H1 (cell line): ENCODE data around the gene PER2. TPM values are rescaled to one million over a fixed set of nuclear protein-coding genes. Genes with fewer than 3 reads are reported as not detected.

Experiments used
- CTCF ChIA-PET: fragments of 300-600 bp; sonication (Branson Sonifier 250); formaldehyde crosslinking; loops from one replicate; lab custom pipeline; 2021; ENCODE audit not compliant: partially characterized antibody; lab: Charles Lee
- POLR2A ChIA-PET: fragments of 300-600 bp; sonication (Branson Sonifier 250); formaldehyde crosslinking; loops from one replicate; lab custom pipeline; 2021; ENCODE audit warnings: inconsistent platforms; ENCODE audit not compliant: partially characterized antibody; lab: Charles Lee
- DNase-seq, 2 experiments: peaks; one replicate each; pipeline versions ENCODE4 v3.0.0 to v3.0.0-alpha.2; 2010 to 2022; ENCODE audit warnings: low spot score in 2 of 2, low read depth in 1 of 2, mixed read lengths in 1 of 2
- FAIRE-seq: peaks from 2 replicates; lab custom pipeline; 2011; peaks lifted over from hg19 to GRCh38; lab: Jason Lieb, UNC
- H2AFZ ChIP-seq: 2 replicates; pipeline ENCODE4 v1.8.1; 2012; ENCODE audit warnings: low read length, inconsistent platforms
- H2AK5ac ChIP-seq: 2 replicates; pipeline ENCODE4 v1.6.1; 2013; ENCODE audit warnings: low read depth, low read length
- H2BK120ac ChIP-seq: replicated peaks from 2 replicates; pipeline ENCODE3; 2013; ENCODE audit warnings: low read depth, low read length, inconsistent platforms
- H2BK12ac ChIP-seq: 2 replicates; pipeline ENCODE4 v1.6.1; 2013; ENCODE audit warnings: low read depth, low read length
- H2BK15ac ChIP-seq: 2 replicates; pipeline ENCODE4 v1.6.1; 2013; ENCODE audit warnings: low read length
- H2BK20ac ChIP-seq: 2 replicates; pipeline ENCODE4 v1.6.1; 2013; ENCODE audit warnings: low read length
- H2BK5ac ChIP-seq: 2 replicates; pipeline ENCODE4 v1.6.1; 2013; ENCODE audit warnings: low read depth, low read length
- H3K14ac ChIP-seq: 2 replicates; pipeline ENCODE4 v1.6.1; 2013; ENCODE audit warnings: inconsistent platforms; ENCODE audit not compliant: insufficient read length
- H3K18ac ChIP-seq: 2 replicates; pipeline ENCODE4 v1.6.1; 2013; ENCODE audit warnings: low read length; ENCODE audit errors: extremely low read depth
- H3K23ac ChIP-seq: 2 replicates; pipeline ENCODE4 v1.6.1; 2013; ENCODE audit warnings: inconsistent platforms; ENCODE audit not compliant: insufficient read length
- H3K23me2 ChIP-seq: 2 replicates; pipeline ENCODE4 v1.6.1; 2013; ENCODE audit warnings: low read depth, low read length
- H3K27ac ChIP-seq: 2 replicates; pipeline ENCODE4 v1.6.1; 2011; ENCODE audit warnings: low read depth, low read length, inconsistent platforms
- H3K27me3 ChIP-seq, 4 experiments: replicated peaks in 1 of 4; 1 replicate in 1 of 4; 2 replicates in 3 of 4; pipeline versions ENCODE4 v1.6.1 to v1.8.1; 2011 to 2013; ENCODE audit warnings: low read length in 3 of 4, mild to moderate bottlenecking in 3 of 4, inconsistent platforms in 2 of 4, mixed read lengths in 2 of 4, moderate library complexity in 1 of 4; ENCODE audit not compliant: control insufficient read depth in 3 of 4, insufficient read depth in 3 of 4; ENCODE audit errors: extremely low read depth in 1 of 4
- H3K36me3 ChIP-seq, 4 experiments: 2 replicates each; pipeline versions ENCODE4 v1.6.1 to v1.8.1; 2011 to 2013; ENCODE audit warnings: mild to moderate bottlenecking in 4 of 4, low read length in 3 of 4, moderate library complexity in 2 of 4, control low read depth in 1 of 4, inconsistent platforms in 1 of 4; ENCODE audit not compliant: insufficient read depth in 4 of 4, control insufficient read depth in 2 of 4
- H3K4ac ChIP-seq: replicated peaks from 2 replicates; pipeline ENCODE3; 2013; ENCODE audit warnings: low read length, low read depth, mixed read lengths, inconsistent platforms; ENCODE audit not compliant: insufficient read length
- H3K4me1 ChIP-seq, 4 experiments: replicated peaks in 1 of 4; 1 replicate in 1 of 4; 2 replicates in 3 of 4; pipeline versions ENCODE4 v1.6.1 to v1.8.1; 2011 to 2013; ENCODE audit warnings: low read length in 3 of 4, inconsistent platforms in 2 of 4, mixed read lengths in 1 of 4; ENCODE audit not compliant: insufficient read depth in 4 of 4, control insufficient read depth in 3 of 4
- H3K4me2 ChIP-seq, 2 experiments: 2 replicates each; pipeline versions ENCODE4 v1.6.1 to v1.8.1; 2011 to 2013; ENCODE audit warnings: low read depth in 2 of 2, low read length in 2 of 2, control low read depth in 1 of 2, inconsistent platforms in 1 of 2, mild to moderate bottlenecking in 1 of 2; ENCODE audit not compliant: insufficient read depth in 1 of 2
- H3K4me3 ChIP-seq, 4 experiments: fragments of 200-600, 300-600 bp in 1 of 4; sonication (generic), shearing (Covaris generic), sonication (Bioruptor Twin) in 1 of 4; 2 replicates each; pipeline versions ENCODE4 v1.5.1 to v1.8.1; 2011 to 2016; ENCODE audit warnings: low read length in 4 of 4, low read depth in 3 of 4, control low read depth in 2 of 4, inconsistent platforms in 2 of 4, mild to moderate bottlenecking in 2 of 4, mixed read lengths in 1 of 4, moderate library complexity in 1 of 4; ENCODE audit not compliant: insufficient read depth in 2 of 4; ENCODE audit errors: extremely low read depth in 1 of 4
- H3K56ac ChIP-seq: replicated peaks from 2 replicates; pipeline ENCODE3; 2013; ENCODE audit warnings: low read depth, mild to moderate bottlenecking, mixed read lengths, low read length, inconsistent platforms; ENCODE audit not compliant: insufficient read length
- H3K79me1 ChIP-seq: 2 replicates; pipeline ENCODE4 v1.6.1; 2013; ENCODE audit warnings: low read depth, low read length, control low read depth
- H3K79me2 ChIP-seq, 2 experiments: 2 replicates each; pipeline versions ENCODE4 v1.6.1 to v1.8.1; 2012 to 2013; ENCODE audit warnings: low read length in 2 of 2, mild to moderate bottlenecking in 2 of 2, inconsistent platforms in 1 of 2; ENCODE audit not compliant: insufficient read depth in 2 of 2, control insufficient read depth in 1 of 2
- H3K9ac ChIP-seq, 4 experiments: replicated peaks in 1 of 4; 1 replicate in 1 of 4; 2 replicates in 3 of 4; pipeline versions ENCODE4 v1.6.1 to v1.8.1; 2011 to 2013; ENCODE audit warnings: low read depth in 3 of 4, low read length in 3 of 4, control low read depth in 2 of 4, mild to moderate bottlenecking in 2 of 4, moderate library complexity in 2 of 4, inconsistent platforms in 1 of 4; ENCODE audit errors: extremely low read depth in 1 of 4
- H3K9me3 ChIP-seq, 2 experiments: 2 replicates each; pipeline versions ENCODE4 v1.6.1 to v1.8.1; 2012 to 2013; ENCODE audit warnings: mild to moderate bottlenecking in 2 of 2, moderate library complexity in 2 of 2, control low read depth in 1 of 2, inconsistent platforms in 1 of 2, low read depth in 1 of 2, low read length in 1 of 2, mixed read lengths in 1 of 2; ENCODE audit not compliant: insufficient read depth in 2 of 2
- H4K20me1 ChIP-seq, 2 experiments: replicated peaks in 1 of 2; 2 replicates each; pipeline versions ENCODE3 to v1.8.1; 2011 to 2013; ENCODE audit warnings: inconsistent platforms in 2 of 2, low read length in 2 of 2, mild to moderate bottlenecking in 1 of 2; ENCODE audit not compliant: insufficient read depth in 2 of 2, control insufficient read depth in 1 of 2
- H4K5ac ChIP-seq: 2 replicates; pipeline ENCODE4 v1.6.1; 2013; ENCODE audit warnings: low read length, low read depth, mixed read lengths, inconsistent platforms; ENCODE audit not compliant: insufficient read length
- H4K8ac ChIP-seq: 2 replicates; pipeline ENCODE4 v1.8.0; 2013; ENCODE audit warnings: mild to moderate bottlenecking, moderate library complexity, low read length, inconsistent platforms; ENCODE audit not compliant: insufficient read depth; ENCODE audit errors: extremely low read depth
- H4K91ac ChIP-seq: replicated peaks from 2 replicates; pipeline ENCODE3; 2013; ENCODE audit warnings: low read length, mixed read lengths, inconsistent platforms; ENCODE audit not compliant: insufficient read length
- GABPA ChIP-seq: IDR thresholded peaks from 2 replicates; pipeline ENCODE4 v1.6.1; 2011; ENCODE audit warnings: mild to moderate bottlenecking, low read length, moderate library complexity, borderline replicate concordance; ENCODE audit not compliant: insufficient read depth
- KDM1A ChIP-seq: fragments of 200-600, 300-600 bp; sonication (generic); IDR thresholded peaks from 2 replicates; pipeline ENCODE4 v1.7.1; 2016; ENCODE audit warnings: mild to moderate bottlenecking, low read length, borderline replicate concordance
- RAD21 ChIP-seq, 2 experiments: IDR thresholded peaks in 1 of 2; conservative IDR thresholded peaks in 1 of 2; 2 replicates each; pipeline ENCODE4 v1.6.1; 2011; ENCODE audit warnings: low read depth in 2 of 2, low read length in 2 of 2, improper control_type of control experiment in 1 of 2, inconsistent platforms in 1 of 2, mild to moderate bottlenecking in 1 of 2, moderate library complexity in 1 of 2
- TBP ChIP-seq: IDR thresholded peaks from 2 replicates; pipeline ENCODE4 v1.6.1; 2011; ENCODE audit warnings: low read depth, low read length, improper control_type of control experiment
- WGBS, 2 experiments: shearing (Covaris generic) in 1 of 2; methylation state at CpG; one replicate each; pipeline versions ENCODE4 v1.1.6 to v1.1.7; 2013 to 2015; ENCODE audit warnings: low lambda C conversion rate in 2 of 2, mixed read lengths in 2 of 2, inconsistent platforms in 1 of 2, low coverage in 1 of 2, missing lambda C conversion rate in 1 of 2; ENCODE audit not compliant: insufficient replicate concordance in 2 of 2, insufficient coverage in 1 of 2, insufficient read length in 1 of 2; ENCODE audit errors: extremely low coverage in 1 of 2, missing lambda C conversion rate in 1 of 2; 5-methylcytosine and 5-hydroxymethylcytosine counted together
- polyA plus RNA-seq, 7 experiments: library from polyadenylated mRNA; depleted of rRNA in 3 of 7; stranded (reverse) in 5 of 7; unstranded in 2 of 7; fragments of >200 nt in 5 of 7; fragments of 200-250 nt in 2 of 7; gene quantifications; 1 replicate in 5 of 7; 2 replicates in 1 of 7; 4 replicates in 1 of 7; pipeline versions ENCODE4 v1.2.1 to v1.2.3, GENCODE V29; 2011 to 2013; ENCODE audit warnings: missing spikeins in 2 of 7, mixed read lengths in 2 of 7
- total RNA-seq: library from RNA; stranded (reverse); fragmentation: NEBNext Ultra II Directional; extraction: Animal tissue kit (Norgen Biotek cat#: 25700); gene quantifications from 2 replicates; pipeline ENCODE4 v1.2.1, GENCODE V29; 2021
- TF ChIP-seq, protein P1 (sequence below), 3 experiments: IDR thresholded peaks; 1 replicate in 2 of 3; 2 replicates in 1 of 3; pipeline versions ENCODE4 v1.5.1 to v1.6.1; 2011; ENCODE audit warnings: low read length in 3 of 3, mild to moderate bottlenecking in 3 of 3, inconsistent platforms in 2 of 3, low read depth in 1 of 3, moderate library complexity in 1 of 3; ENCODE audit not compliant: insufficient read depth in 1 of 3; ENCODE audit errors: control extremely low read depth in 1 of 3

Gene PER2
- total and polyA plus RNA-seq, 2 of the 8 experiments (the other 6 are each of a cell fraction or from before 2014, with no cell fraction given) = 0.91 to 5.5 TPM

DNA sequence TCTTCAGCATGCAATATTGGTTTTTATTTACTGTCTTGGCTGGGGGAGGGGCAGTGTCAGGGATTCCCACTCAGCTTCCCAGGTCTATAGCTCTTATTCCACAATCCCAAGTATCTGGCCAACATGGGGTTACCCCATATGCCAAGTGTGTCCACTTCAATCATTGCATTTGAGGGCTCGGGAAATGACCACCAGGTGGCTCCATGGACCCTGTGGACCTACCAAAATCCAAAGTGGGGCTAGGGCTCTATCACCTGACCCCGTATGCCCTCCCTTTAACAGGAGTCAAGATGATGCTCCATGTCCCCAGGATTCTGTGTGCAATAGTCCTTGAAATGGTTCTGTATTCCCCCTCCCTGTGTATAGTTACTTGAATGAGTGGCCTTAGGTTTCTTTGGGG is 19.8 kb upstream of the PER2 start:
- no peak overlapping the region for H3K4me2 ChIP-seq
- 52% methylated on average over 2 of the region's 2 CpGs; no CpG with 5 or more reads in 1 of the 2 experiments for WGBS, 2 experiments
- H3K79me1 ChIP-seq = no peaks in the 10 kb centered on the region
- H3K9ac ChIP-seq = no peak overlapping the region
- no peak overlapping the region for H3K4ac ChIP-seq
- no peak overlapping the region for H4K8ac ChIP-seq
- H3K14ac ChIP-seq = no peak overlapping the region
- H4K20me1 ChIP-seq = no peaks in the 10 kb centered on the region
- no peak for DNase-seq
- no peak overlapping the region for H3K56ac ChIP-seq
- H2BK5ac ChIP-seq = no peak overlapping the region
- ChIA-PET CTCF (interaction anchor here (0.6 to 2.4 kb wide), 10 partner anchors 9 to 147 kb away, joined by 3 to 8 read pairs (median 4); no protein-coding TSS in a partner anchor), POLR2A (no interaction called here)
- no peak overlapping the region for H4K5ac ChIP-seq
- 0 out of 7 replicates have a peak, but pooled peaks cover 0 to 3% (median 0%) of the 10 kb centered on the region in 4 experiments for H3K27me3 ChIP-seq
- H4K91ac ChIP-seq = no peak overlapping the region
- no peak overlapping the region for H3K18ac ChIP-seq
- H2BK12ac ChIP-seq = no peak overlapping the region
- H2AK5ac ChIP-seq = no peak overlapping the region
- H2BK120ac ChIP-seq = no peak overlapping the region
- no peak overlapping the region for H3K23ac ChIP-seq
- no peak overlapping the region for H3K27ac ChIP-seq
- no peaks in the 10 kb centered on the region for H3K9me3 ChIP-seq
- peaks cover 0 to 3% (median 0%) of the 10 kb centered on the region in 4 experiments; a peak in 1 of 7 replicates for H3K4me1 ChIP-seq
- no peaks in the 10 kb centered on the region for H3K79me2 ChIP-seq
- H2AFZ ChIP-seq = no peak overlapping the region
- no peak overlapping the region for H2BK15ac ChIP-seq
- TF ChIP-seq KDM1A = no peak
- TF ChIP-seq TBP = no peak
- peak; percentile 44 to 58 for TF ChIP-seq RAD21 (IDR thresholded peaks at IDR 0.05 in 1 of 2, conservative IDR thresholded peaks at IDR 0.05 in 1 of 2; ENCODE audit: low read depth in 2 of 2, low read length in 2 of 2)
- TF ChIP-seq GABPA = no peak
- TF ChIP-seq, protein P1, sequence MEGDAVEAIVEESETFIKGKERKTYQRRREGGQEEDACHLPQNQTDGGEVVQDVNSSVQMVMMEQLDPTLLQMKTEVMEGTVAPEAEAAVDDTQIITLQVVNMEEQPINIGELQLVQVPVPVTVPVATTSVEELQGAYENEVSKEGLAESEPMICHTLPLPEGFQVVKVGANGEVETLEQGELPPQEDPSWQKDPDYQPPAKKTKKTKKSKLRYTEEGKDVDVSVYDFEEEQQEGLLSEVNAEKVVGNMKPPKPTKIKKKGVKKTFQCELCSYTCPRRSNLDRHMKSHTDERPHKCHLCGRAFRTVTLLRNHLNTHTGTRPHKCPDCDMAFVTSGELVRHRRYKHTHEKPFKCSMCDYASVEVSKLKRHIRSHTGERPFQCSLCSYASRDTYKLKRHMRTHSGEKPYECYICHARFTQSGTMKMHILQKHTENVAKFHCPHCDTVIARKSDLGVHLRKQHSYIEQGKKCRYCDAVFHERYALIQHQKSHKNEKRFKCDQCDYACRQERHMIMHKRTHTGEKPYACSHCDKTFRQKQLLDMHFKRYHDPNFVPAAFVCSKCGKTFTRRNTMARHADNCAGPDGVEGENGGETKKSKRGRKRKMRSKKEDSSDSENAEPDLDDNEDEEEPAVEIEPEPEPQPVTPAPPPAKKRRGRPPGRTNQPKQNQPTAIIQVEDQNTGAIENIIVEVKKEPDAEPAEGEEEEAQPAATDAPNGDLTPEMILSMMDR (IDR thresholded peaks at IDR 0.05; ENCODE audit: control extremely low read depth in 1 of 3, insufficient read depth in 1 of 3, low read depth in 1 of 3, low read length in 3 of 3) = peak; percentile 49 to 60 (median 57)
- TF ChIP-seq, all 59 proteins: peak for 2
- H3K36me3 ChIP-seq = no peaks in the 10 kb centered on the region
- H3K23me2 ChIP-seq = no peaks in the 10 kb centered on the region
- no peak for FAIRE-seq
- no peak overlapping the region for H3K4me3 ChIP-seq
- no peak overlapping the region for H2BK20ac ChIP-seq
